GM18520 (cell line): ENCODE data around the gene YJU2.
"Not testable (repeated sequence)": the region's sequence is repeated elsewhere in the genome, so short reads cannot be mapped to it uniquely, and the experiment has no call there.

Source experiments
- ATAC-seq: cut with Tn5 transposase; IDR thresholded peaks from one replicate; pipeline ENCODE4 v1.9.1; 2021; ENCODE audit not compliant: unreplicated experiment

Gene YJU2

DNA sequence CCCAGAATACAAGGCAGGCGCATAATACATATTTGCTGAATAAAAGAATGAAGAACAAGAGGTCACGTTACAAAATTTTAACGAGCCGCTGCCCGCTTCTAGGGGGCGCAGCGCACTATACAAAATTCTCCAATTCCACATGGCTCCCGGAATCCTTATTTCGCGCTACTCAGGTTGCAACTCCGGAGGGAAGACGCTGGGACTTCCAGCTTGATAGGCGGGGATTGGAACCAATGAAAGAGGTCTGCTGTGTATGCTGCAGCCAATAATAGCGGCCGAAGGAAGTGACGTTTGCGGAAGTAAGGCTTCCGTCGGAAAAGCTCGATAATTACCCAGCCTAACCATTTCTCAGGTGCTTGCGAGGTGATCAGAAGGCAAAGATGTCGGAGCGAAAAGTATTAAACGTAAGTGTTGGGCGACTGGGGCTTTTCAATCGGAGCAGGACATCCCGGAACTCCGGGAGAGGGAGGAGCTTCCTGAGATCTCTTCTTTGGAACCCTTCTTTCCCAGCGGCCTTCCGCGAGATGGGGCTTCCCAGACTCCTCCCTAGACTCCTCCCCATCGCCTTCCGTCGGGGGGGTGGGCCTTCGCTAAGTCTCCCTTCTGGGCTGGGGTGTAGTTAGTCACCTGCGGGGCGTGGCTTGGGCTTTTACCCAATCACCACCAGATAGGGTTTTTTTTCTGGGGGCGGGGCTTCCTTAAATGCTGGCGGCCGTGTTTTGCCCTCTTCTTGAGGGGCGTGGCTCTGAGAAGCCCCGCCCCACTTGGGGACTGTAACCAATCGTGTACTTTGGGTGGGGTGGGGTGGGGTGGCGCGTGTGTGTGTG, at the start of gene YJU2:
TSS of gene YJU2 (plus strand) at position 314 of the 827 bp plus-strand sequence. CDS start at position 381, 67 bp downstream.
- peak; percentile 86 for ATAC-seq

DNA sequence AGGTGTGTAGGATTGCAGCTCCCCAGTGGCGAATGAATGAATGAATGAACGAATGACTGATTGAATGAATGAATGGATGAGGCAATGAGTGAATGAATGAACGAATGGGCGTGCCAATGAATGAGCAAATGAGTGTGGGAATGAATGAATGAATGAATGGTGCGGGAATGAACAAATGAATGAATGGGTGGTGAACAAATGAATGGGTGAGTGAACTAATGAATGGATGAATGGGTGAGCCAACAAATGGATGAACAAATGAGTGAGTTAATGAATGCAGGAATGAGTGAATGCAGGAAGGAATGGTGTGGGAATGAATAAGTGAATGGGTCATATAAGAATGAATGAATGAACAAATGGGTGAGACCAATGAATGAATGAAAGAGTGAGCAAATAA, 49.7 kb upstream of the YJU2 start:
- ATAC-seq = no peak

DNA sequence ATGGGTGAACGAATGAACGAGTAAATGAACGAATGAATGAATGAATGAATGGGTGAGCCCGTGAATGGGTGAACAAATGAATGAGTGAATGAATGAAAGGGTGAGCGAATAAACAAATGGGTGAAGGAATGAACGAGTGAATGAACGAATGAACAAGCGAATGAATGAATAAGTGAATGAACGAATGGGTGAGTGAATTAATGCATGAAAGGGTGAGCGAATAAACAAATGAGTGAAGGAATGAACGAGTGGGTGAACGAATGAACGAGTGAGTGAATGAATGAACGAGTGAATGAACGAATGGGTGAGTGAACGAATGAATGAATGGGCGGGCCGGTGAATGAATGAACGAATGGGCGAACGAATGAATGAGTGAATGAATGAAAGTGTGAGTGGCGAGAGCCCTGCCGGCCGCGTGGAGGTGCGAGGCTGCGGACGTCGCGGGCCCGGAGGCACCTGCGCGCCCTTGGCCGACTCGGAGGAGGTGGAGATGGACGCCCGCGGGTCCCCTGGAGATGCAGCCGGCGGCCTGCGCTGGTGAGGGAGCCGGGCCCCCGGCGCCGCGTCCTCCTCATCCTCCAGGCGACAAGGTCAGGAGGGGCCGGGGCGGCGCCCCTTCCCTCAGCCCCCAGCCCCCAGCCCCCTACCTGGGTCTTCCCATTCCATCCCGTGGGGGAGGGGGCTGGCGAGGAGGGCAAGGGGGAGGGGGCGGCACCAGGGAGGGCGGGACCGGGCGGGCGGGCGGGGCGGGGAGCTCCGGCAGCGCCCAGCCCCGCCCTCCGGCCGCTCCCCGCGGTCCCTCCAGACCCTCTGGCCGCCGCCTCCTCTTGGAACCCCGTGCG, 49.0 kb upstream of the YJU2 start:
- ATAC-seq = no peak

GRCh38 chr19:4198467-4199126, 48.3 kb upstream of the YJU2 start:
- ATAC-seq = no peak

GRCh38 chr19:4199699-4200293, 47.1 kb upstream of the YJU2 start:
- ATAC-seq = no peak

GRCh38 chr19:4200940-4201542, 45.8 kb upstream of the YJU2 start:
- no peak for ATAC-seq

DNA sequence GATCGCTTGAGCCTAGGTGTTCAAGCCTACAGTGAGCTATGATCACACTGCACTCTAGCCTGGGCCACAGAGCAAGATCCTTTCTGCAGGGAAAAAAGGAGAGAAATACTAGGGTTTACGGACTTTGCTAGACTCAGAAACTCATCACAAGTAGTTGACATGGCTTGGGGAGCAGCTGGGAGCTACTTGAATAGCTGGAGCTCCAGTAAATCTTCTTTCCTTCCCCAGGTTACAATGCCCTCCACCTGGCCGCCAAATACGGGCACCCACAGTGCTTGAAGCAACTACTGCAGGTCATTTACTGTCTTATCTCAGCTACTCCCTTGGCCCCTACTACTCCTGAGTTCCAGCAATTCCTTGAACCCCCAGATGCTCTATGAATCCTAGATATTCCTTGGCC, 45.1 kb upstream of the YJU2 start:
- no peak for ATAC-seq

GRCh38 chr19:4206818-4207484, 39.9 kb upstream of the YJU2 start:
- no peak for ATAC-seq

GRCh38 chr19:4208385-4209094, 38.3 kb upstream of the YJU2 start:
- ATAC-seq = no peak

DNA sequence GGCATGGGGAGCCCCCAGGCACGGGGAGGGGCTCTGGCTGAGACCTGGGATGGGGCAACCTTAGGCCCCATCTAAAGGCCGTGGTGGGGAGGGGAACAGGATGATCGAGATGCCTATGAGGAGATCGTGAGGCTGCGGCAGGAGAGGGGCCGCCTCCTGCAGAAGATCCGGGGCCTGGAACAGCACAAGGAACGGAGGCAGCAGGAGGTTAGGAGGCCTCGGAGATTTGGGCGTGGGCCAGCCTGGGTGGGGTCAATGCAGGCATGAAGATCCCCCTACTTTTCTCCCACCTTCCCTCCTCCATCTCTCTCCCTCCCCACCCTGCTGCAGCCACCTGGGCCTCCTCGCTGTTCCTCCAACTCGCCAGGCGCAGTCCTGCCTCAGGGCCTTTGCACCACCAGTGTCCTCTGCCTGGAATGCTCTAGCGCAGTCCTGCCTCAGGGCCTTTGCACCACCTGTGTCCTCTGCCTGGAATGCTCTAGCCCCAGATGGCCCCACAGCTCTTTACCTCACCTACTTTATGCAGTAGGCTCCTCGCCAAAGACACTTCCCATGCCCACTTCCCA, 36.6 kb upstream of the YJU2 start:
- ATAC-seq = no peak

GRCh38 chr19:4213116-4213515, 33.8 kb upstream of the YJU2 start:
- ATAC-seq = no peak

DNA sequence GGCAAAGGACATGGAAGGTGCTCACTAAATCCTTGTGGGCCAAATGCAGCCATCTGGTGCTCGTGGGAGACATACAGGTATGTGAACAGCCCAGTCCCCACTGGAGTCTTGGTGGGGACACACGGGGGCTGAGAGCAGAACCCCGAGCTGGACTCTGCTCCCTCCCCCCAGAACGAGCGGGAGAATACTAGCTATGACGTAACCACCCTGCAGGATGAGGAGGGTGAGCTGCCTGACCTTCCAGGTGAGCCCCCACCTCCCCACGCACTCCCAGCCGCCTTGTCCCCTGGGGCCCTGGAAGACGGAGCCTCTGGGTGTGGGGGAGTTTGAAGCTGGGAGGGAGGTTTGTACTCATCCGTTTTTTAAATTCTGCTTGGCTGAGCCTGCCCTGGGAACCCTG, 31.1 kb upstream of the YJU2 start:
- no peak for ATAC-seq

DNA sequence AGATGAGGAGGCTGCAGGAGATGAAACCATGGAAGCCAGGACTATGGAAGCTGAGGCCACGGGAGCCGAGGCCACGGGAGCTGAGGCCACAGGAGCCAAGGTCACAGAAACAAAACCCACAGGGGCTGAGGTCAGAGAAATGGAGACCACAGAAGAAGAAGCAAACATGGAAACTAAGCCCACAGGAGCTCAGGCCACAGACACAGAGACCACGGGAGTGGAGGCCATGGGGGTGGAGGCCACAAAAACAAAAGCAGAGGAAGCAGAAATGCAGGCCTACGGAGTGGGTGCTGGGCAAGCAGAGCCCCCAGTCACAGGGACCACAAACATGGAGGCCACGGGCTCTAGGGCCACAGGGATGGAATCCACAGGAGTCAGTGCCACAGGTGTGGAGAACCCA, 30.0 kb upstream of the YJU2 start:
- ATAC-seq = no peak

DNA sequence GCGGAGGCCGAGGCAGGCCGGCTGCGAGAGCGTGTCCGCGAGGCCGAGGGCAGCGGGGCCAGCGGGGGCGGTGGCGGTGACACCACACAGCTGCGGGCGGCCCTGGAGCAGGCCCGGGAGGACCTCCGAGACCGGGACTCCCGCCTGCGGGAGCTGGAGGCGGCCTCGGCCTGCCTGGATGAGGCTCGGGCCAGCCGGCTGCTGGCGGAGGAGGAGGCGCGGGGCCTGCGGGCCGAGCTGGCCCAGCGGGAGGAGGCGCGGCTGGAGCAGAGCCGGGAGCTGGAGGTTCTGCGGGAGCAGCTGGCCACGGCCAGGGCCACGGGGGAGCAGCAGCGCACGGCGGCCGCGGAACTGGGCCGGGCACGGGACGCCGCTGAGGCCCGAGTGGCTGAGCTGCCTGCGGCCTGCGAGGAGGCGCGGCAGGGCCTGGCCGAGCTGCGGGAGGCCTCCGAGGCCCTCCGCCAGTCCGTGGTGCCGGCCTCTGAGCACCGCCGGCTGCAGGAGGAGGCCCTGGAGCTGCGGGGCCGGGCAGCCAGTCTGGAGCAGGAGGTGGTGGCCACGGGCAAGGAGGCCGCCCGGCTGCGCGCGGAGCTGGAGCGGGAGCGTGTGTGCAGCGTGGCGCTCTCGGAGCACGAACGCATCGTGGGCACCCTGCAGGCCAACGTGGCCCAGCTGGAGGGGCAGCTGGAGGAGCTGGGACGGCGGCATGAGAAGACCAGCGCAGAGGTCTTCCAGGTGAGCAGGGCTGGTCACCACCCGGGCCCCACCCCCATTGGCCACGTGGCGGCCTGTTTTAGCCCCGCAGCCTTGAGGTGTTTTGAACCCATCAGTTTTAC, 29.2 kb upstream of the YJU2 start:
- ATAC-seq = no peak

GRCh38 chr19:4218523-4218922, 28.4 kb upstream of the YJU2 start:
- ATAC-seq = not testable (repeated sequence)

DNA sequence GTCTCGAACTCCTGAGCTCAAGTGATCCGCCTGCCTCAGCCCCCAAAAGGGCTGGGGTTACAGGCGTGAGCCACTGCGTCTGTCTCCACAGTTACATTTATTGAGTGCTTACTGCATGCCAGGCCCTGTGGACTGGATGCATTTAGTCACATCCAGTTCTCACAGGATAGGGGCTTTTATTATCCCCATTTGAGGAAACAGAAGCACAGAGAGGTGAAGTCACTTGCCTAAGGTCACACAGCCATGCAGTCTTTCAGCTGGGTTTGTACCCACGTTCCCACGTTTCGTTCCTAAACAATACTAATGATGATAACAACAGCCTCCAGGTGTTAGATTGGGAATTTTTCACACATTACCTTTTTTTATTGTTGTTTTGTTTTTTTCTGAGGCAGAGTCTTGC, 26.7 kb upstream of the YJU2 start:
- no peak for ATAC-seq

DNA sequence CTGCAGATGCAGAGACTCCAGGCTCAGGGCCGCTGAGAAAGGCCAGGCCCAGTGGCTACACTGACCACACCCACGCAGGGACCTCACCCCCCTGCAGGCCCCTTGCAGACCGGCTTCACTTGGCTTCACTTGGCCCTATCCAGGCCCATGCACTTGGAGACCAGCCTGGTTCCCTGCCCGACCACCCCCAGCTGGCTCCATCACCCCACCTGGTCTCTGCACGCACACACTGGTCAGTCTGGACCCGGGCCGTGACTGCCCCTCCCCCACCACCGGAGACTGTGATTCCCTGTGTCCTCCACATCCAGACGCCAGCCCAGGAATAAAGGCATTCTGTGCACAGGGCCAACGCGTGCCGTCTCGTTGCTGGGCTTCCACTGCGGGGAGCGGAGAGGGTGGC, 22.4 kb upstream of the YJU2 start:
- no peak for ATAC-seq

- no peak for ATAC-seq
Observed at GRCh38 chr19:4225885-4226284, 21.0 kb upstream of the YJU2 start.
